A673 (cell line): Measurements from ENCODE around the gene CTTNBP2.

Experiments
- CTCF ChIP-seq: fragments of 300-800, 200-600 bp; sonication (generic); conservative IDR thresholded peaks from 2 replicates; pipeline ENCODE4 v1.5.1; 2017; ENCODE audit warnings: low read depth, mild to moderate bottlenecking, antibody characterized with exemption, low read length, moderate library complexity, mixed read lengths
- EZH2 ChIP-seq: fragments of 200-600 bp; sonication (generic); IDR thresholded peaks from 2 replicates; pipeline ENCODE4 v1.6.1; 2017; ENCODE audit warnings: borderline replicate concordance, low read depth, mild to moderate bottlenecking, mixed read lengths, antibody characterized with exemption, low read length; ENCODE audit not compliant: poor library complexity, severe bottlenecking

- no peak for TF ChIP-seq CTCF
- no peak for TF ChIP-seq EZH2
These were observed 185.1 kb downstream of the CTTNBP2 start for GRCh38 chr7:117688126-117688525.
